ENCODE data around the gene LRP1B. TPM values are rescaled to one million over a fixed set of nuclear protein-coding genes. Genes with fewer than 3 reads are reported as not detected.
A peak's percentile ranks its signal among the peaks of the same experiment; 100 is the strongest.

LRP1B gene
- total RNA-seq, 1 experiment from 2014 or later: 0.21 TPM

DNA sequence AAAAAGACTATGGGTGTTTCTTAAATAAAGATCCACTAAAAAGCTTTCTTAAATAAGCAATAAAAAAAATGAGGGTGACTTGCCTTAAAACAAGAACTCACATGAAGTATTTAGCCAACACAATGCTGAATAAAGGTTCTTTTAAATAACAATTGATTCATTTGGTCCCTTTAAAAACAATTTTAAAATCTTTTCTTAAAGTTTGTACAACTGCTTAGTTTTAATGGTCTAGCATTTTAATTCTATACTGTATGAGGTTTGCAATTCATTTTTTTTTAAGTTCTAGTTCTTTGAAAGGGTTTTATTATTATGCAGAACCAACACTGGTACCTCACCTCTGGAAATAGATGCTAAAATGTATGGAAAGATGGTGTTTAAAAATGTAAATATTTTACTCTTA is 1017.5 kb downstream of the LRP1B start:
- DNase-seq: no peak
- H3K36me3 Mint-ChIP-seq (ENCODE audit: insufficient read depth, unreplicated experiment): no peaks in the 10 kb centered on the region
- no peak overlapping the region for H3K4me3 Mint-ChIP-seq (ENCODE audit: low read depth, unreplicated experiment)
- H3K4me1 Mint-ChIP-seq (ENCODE audit: low read depth, unreplicated experiment): peaks cover 13% of the 10 kb centered on the region
- TF ChIP-seq, protein P1, sequence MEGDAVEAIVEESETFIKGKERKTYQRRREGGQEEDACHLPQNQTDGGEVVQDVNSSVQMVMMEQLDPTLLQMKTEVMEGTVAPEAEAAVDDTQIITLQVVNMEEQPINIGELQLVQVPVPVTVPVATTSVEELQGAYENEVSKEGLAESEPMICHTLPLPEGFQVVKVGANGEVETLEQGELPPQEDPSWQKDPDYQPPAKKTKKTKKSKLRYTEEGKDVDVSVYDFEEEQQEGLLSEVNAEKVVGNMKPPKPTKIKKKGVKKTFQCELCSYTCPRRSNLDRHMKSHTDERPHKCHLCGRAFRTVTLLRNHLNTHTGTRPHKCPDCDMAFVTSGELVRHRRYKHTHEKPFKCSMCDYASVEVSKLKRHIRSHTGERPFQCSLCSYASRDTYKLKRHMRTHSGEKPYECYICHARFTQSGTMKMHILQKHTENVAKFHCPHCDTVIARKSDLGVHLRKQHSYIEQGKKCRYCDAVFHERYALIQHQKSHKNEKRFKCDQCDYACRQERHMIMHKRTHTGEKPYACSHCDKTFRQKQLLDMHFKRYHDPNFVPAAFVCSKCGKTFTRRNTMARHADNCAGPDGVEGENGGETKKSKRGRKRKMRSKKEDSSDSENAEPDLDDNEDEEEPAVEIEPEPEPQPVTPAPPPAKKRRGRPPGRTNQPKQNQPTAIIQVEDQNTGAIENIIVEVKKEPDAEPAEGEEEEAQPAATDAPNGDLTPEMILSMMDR (IDR thresholded peaks at IDR 0.05; ENCODE audit: unreplicated experiment): no peak
- no peaks in the 10 kb centered on the region for H3K9me3 Mint-ChIP-seq (ENCODE audit: low read depth, unreplicated experiment)
- CTCF ChIA-PET: no interaction called here
- no peaks in the 10 kb centered on the region for H3K27me3 Mint-ChIP-seq (ENCODE audit: unreplicated experiment)
- no peak overlapping the region for H3K27ac Mint-ChIP-seq (ENCODE audit: unreplicated experiment)
- intact Hi-C loops (cut with micrococcal nuclease; ENCODE audit: unreplicated experiment): no loop called here
- no TSS peak for BruUV-seq (replicated peaks)

DNA sequence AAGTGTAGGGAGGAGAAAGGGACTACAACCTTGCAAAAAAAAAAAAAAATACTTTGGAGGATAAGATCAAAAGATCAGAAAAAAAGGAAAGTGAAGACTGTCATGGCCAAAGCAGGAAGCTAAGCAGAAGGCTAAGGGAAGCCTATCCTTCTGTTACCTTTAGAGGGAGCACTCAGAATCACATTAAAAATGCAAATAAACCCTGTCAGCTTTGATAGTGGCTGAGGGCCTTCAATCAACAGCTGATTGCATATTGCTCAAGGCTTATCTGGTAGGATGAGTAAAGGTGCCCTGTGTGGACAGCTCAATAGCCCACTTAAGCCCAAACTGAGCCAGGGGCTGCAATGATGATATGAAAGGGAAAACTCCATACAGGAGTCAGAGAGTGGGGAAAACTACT is 1021.2 kb downstream of the LRP1B start:
- H3K36me3 Mint-ChIP-seq (ENCODE audit: insufficient read depth, unreplicated experiment): no peaks in the 10 kb centered on the region
- TF ChIP-seq, protein P1 (IDR thresholded peaks at IDR 0.05; ENCODE audit: unreplicated experiment): peak; percentile 16
- H3K27me3 Mint-ChIP-seq (ENCODE audit: unreplicated experiment): no peaks in the 10 kb centered on the region
- no peak overlapping the region for H3K27ac Mint-ChIP-seq (ENCODE audit: unreplicated experiment)
- H3K9me3 Mint-ChIP-seq (ENCODE audit: low read depth, unreplicated experiment): no peaks in the 10 kb centered on the region
- no TSS peak for BruUV-seq (replicated peaks)
- no peak overlapping the region for H3K4me3 Mint-ChIP-seq (ENCODE audit: low read depth, unreplicated experiment)
- H3K4me1 Mint-ChIP-seq (ENCODE audit: low read depth, unreplicated experiment): peaks cover 13% of the 10 kb centered on the region
- CTCF ChIA-PET: interaction anchor here (0.7 kb wide), 2 partner anchors 181 to 291 kb away, joined by 3 read pairs; no protein-coding TSS in a partner anchor
- DNase-seq: no peak
- intact Hi-C loops (cut with micrococcal nuclease; ENCODE audit: unreplicated experiment): loop anchor here (10.0 kb wide), 1 partner anchor 445 kb away; no protein-coding TSS in a partner anchor

DNA sequence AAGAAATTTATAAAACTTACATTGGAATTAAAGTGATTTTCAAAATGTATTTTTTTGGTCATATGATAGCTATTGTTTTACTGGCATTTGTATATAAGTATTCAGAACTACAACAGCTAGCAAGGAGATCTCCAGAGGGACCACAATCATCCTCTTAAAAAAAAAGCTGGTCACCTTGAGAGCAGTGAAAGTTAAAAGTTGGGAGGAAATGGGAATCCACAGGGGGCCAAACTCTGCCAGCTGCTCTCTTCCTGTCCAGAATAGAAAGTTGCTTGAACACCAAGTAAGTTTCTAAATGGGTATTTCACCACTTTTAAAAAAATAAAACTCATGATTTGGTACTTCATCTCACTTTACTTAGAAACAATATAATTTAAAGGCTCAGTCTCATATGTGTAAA is 1025.1 kb downstream of the LRP1B start:
- CTCF ChIA-PET: interaction anchor here (0.6 kb wide), 2 partner anchors 46 to 611 kb away, joined by 3 to 6 read pairs; no protein-coding TSS in a partner anchor
- intact Hi-C loops (cut with micrococcal nuclease; ENCODE audit: unreplicated experiment): loop anchor here (10.0 kb wide), 1 partner anchor 449 kb away; no protein-coding TSS in a partner anchor
- H3K36me3 Mint-ChIP-seq (ENCODE audit: insufficient read depth, unreplicated experiment): no peaks in the 10 kb centered on the region
- no peaks in the 10 kb centered on the region for H3K27me3 Mint-ChIP-seq (ENCODE audit: unreplicated experiment)
- TF ChIP-seq, protein P1 (IDR thresholded peaks at IDR 0.05; ENCODE audit: unreplicated experiment): no peak
- H3K27ac Mint-ChIP-seq (ENCODE audit: unreplicated experiment): no peak overlapping the region
- peaks cover 13% of the 10 kb centered on the region for H3K4me1 Mint-ChIP-seq (ENCODE audit: low read depth, unreplicated experiment)
- H3K4me3 Mint-ChIP-seq (ENCODE audit: low read depth, unreplicated experiment): no peak overlapping the region
- H3K9me3 Mint-ChIP-seq (ENCODE audit: low read depth, unreplicated experiment): no peaks in the 10 kb centered on the region
- no TSS peak for BruUV-seq (replicated peaks)
- no peak for DNase-seq

DNA sequence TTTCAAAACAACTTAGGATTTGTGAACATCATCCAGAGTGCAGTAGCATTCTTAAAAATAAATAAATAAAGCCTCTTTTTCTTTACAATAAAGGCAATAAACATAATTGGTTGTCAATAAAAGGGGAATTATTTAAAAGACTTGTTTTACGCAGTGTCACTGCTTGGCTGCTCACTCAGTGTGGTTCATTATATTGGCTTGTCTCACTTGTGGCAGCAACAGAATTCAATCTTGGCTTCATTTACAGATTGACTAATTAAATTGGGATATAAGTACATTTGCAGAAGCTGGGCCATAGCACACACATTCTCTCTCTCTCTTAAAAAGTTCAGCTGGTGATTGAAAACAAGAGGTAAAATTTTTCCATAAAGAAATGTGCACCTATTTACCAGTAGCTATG is 1027.6 kb downstream of the LRP1B start:
- intact Hi-C loops (cut with micrococcal nuclease; ENCODE audit: unreplicated experiment): loop anchor here (10.0 kb wide), 1 partner anchor 452 kb away; no protein-coding TSS in a partner anchor
- Mint-ChIP-seq H3K4me1 (ENCODE audit: low read depth, unreplicated experiment) (no peaks in the 10 kb centered on the region), H3K4me3 (ENCODE audit: low read depth, unreplicated experiment) (no peak overlapping the region), H3K27ac (ENCODE audit: unreplicated experiment) (no peak overlapping the region), H3K9me3 (ENCODE audit: low read depth, unreplicated experiment) (no peaks in the 10 kb centered on the region), H3K36me3 (ENCODE audit: insufficient read depth, unreplicated experiment) (no peaks in the 10 kb centered on the region), H3K27me3 (ENCODE audit: unreplicated experiment) (no peaks in the 10 kb centered on the region)
- DNase-seq: no peak
- no TSS peak for BruUV-seq (replicated peaks)
- TF ChIP-seq, protein P1 (IDR thresholded peaks at IDR 0.05; ENCODE audit: unreplicated experiment): no peak
- CTCF ChIA-PET: no interaction called here
